ENCODE measurements around the gene HELZ.
A peak's percentile ranks its signal among the peaks of the same experiment; 100 is the strongest.

GRCh38 chr17:67245073-67245693, at the start of gene HELZ:
- TF ChIP-seq YY1 (IDR thresholded peaks at IDR 0.05; ENCODE audit: insufficient read depth, insufficient read length) (peak; percentile 64), SUZ12 (IDR thresholded peaks at IDR 0.05; ENCODE audit: extremely low read depth, insufficient read depth, insufficient read length) (no peak), ZNF274 (IDR thresholded peaks at IDR 0.05; ENCODE audit: low read depth, low read length) (no peak)

All from NT2/D1 (cell line).